Left renal pelvis (tissue), 4 donors: Measurements from ENCODE around the gene NOC2L. TPM values are rescaled to one million over a fixed set of nuclear protein-coding genes. Genes with fewer than 3 reads are reported as not detected.
"Not testable (repeated sequence)": the region's sequence is repeated elsewhere in the genome, so short reads cannot be mapped to it uniquely, and the experiment has no call there.

Experiments used
- DNase-seq, 4 donors: peaks; one replicate each; pipeline ENCODE4 v3.0.0-alpha.2; 2013; ENCODE audit warnings: low read depth in 4 of 4, low spot score in 3 of 4
- polyA plus RNA-seq, 4 donors: library from polyadenylated mRNA; unstranded; fragments of 120-200 nt; gene quantifications; one replicate each; pipeline ENCODE4 v1.2.1, GENCODE V29; 2013; ENCODE audit not compliant: insufficient read length in 4 of 4

The NOC2L gene
- polyA plus RNA-seq, 4 donors, result 37.7 to 67.3 (median 56.9) TPM

DNA sequence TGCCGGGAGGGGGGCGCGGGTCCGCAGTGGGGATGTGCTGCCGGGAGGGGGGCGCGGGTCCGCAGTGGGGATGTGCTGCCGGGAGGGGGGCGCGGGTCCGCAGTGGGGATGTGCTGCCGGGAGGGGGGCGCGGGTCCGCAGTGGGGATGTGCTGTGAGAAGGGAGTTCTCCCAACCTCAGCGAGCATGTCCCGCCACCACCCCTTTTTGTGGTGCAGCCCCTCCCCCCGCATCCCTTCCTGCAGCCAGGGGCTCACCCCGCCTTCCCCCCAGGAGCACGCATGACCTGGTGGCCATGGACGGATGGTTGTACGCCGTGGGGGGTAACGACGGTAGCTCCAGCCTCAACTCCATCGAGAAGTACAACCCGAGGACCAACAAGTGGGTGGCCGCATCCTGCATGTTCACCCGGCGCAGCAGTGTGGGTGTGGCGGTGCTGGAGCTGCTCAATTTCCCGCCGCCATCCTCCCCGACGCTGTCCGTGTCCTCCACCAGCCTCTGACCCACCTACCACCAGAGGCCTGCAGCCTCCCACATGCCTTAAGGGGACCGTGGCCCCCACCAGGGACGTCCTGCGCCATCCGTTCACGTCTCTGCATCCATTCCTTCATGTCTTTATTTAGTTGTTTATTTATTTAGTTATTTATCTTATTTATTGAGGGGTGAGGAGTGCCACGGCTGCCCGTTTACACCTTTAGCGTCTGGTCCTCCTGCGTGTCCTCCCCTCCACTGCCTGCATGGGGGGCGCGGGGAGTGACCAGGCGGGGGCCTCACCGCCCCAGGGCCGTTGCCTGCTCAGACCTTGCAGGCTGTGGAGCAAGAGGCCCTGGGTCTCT is 5.9 kb upstream of the NOC2L start:
- DNase-seq, result no peak

DNA sequence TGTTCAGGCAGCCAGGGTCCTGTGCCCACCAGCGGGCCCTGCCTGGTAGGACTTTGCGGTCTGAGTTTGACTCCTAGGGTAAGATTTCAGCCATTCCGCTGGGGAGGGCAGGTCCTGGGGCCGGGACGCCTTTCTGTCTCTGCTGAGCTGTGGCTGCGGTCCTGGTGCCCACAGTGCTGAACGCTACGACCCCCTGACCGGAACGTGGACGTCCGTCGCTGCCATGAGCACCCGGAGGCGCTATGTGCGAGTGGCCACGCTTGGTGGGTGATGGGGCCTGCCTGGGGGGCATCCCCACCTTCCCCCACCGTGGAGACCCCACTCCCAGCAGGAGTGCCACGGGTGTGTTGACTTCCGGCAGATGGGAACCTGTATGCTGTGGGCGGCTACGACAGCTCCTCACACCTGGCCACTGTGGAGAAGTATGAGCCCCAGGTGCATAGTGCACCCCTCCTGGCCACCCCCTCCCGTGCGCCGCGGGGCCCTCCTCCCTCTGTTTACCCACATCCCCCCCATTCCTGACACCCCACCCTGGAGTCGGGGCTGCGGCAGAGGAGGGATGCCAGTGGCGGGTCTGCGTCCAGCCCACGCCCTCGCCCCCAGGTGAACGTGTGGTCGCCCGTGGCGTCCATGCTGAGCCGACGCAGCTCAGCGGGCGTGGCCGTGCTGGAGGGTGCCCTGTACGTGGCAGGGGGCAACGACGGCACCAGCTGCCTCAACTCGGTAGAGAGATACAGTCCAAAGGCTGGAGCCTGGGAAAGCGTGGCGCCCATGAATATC is 4.9 kb upstream of the NOC2L start:
- DNase-seq, result no peak

DNA sequence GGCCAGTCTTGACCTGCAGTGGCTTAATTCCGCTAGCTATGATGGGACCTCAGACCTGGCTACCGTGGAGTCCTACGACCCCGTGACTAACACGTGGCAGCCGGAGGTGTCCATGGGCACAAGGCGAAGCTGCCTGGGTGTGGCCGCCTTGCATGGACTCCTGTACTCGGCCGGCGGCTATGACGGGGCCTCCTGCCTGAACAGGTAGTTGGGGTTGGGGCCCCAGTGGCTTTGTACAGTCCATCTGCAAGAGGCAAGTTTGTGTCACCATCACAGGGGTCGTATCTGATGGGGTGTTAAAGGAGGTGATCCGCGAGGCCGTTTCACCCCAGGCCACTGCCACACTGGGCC is 4.2 kb upstream of the NOC2L start:
- no peak for DNase-seq

DNA sequence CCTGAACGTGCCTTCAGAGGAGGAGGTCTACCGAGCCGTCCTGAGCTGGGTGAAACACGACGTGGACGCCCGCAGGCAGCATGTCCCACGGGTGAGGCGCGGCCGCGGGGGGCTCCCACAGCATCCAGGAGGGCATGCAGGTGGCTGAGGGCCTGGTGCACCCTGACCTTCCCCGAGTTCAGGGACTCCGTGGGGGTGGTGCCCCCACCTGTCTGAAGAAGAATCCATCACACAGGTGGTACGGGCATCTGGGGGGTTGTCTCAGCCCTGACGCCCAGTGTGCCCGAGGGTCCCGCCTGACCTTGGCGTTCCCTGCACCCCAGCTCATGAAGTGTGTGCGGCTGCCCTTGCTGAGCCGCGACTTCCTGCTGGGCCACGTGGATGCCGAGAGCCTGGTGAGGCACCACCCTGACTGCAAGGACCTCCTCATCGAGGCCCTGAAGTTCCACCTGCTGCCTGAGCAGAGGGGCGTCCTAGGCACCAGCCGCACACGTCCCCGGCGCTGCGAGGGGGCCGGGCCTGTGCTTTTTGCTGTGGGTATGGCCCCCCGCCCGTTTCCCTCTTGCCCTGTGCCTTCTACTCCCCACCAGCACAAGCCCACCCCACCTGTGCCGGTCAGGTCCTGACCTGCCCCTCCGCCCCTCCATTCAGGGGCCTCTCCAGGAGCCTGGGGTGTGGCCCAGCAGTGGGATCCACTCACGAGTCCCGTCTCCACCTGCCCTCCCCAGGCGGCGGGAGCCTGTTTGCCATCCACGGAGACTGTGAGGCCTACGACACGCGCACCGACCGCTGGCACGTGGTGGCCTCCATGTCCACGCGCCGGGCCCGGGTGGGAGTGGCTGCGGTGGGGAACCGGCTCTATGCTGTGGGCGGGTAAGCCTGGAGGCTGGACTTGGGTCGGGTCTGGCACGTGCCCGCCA is 3.6 kb upstream of the NOC2L start:
- no peak for DNase-seq

DNA sequence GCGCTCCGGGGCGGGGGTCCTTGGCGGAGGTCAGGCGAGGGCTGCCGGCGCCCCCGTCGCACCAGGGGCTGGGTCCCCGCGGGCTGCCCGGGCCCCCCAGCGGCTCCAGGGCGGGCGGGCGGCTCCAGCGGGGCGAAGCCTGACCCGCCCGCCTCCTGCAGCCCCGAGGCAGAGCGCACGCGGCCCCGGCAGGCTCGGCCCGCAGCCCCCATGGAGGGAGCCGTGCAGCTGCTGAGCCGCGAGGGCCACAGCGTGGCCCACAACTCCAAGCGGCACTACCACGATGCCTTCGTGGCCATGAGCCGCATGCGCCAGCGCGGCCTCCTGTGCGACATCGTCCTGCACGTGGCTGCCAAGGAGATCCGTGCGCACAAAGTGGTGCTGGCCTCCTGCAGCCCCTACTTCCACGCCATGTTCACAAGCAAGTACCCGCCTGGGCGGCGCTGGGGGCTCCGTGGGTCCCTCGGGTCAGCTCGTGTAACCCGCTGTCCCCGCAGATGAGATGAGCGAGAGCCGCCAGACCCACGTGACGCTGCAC is 2.1 kb upstream of the NOC2L start:
- no peak for DNase-seq

DNA sequence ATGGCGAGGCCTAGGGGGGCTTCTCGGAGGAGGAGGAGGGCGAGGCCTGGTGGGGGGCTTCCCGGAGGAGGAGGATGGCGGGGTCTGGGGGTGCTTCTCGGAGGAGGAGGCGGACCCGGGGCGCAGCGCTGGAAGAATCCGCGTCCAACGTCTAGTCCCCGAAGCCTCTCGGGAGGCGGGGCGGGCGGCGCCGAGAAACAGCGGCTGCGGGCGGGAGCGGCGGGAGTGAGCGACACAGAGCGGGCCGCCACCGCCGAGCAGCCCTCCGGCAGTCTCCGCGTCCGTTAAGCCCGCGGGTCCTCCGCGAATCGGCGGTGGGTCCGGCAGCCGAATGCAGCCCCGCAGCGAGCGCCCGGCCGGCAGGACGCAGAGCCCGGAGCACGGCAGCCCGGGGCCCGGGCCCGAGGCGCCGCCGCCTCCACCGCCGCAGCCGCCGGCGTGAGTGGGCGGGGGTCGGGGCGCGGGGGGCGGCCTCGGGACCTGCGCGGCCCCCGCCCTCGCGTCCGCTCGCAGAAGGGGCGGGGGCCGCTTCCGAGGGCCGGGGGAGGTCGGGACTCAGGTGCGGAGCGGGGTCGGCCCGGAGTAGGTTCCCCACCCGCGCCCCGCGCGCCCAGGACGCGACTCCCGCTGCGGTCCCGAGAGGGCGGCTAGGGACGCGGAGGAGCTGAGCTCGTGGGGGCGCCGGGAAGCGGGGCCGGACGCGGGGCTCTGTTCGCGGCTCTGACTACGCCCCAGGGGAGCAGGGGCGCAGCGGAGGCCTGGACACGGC is 1.5 kb upstream of the NOC2L start, which contains the start of gene KLHL17:
Gene KLHL17, plus strand, starts transcription at position 222 of the 769 bp plus-strand sequence. Its CDS starts 110 bp downstream, at position 332.
- no peak for DNase-seq

DNA sequence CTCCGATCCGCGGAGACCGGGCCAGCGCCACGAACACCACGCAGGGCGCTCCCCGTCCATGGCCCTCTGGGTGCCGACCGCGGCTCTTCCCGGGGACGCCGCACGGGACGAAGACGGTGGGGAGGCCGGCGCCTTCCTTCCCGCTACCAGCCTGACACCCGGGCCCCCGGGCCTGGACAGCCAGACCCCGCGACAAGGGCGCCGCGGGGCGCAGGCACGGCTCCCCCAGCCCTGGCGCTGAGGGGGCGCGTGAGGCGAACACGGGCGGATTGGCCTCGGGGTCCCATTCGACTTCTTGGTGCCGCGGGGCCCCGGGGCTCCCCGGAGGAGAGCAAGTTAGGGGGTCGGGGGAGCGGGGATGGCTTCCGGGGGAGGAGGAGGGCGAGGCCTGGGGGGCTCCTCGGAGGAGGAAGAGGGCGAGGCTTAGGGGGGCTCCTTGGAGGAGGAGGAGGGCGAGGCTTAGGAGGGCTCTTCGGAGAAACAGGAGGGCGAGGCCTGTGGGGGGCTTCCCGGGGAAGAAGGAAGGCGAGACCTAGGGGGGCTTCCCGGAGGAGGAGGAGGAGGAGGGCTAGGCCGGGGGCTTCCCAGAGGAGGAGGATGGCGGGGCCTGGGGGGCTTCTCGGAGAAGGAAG is 791 bp upstream of the NOC2L start:
- no peak for DNase-seq

DNA sequence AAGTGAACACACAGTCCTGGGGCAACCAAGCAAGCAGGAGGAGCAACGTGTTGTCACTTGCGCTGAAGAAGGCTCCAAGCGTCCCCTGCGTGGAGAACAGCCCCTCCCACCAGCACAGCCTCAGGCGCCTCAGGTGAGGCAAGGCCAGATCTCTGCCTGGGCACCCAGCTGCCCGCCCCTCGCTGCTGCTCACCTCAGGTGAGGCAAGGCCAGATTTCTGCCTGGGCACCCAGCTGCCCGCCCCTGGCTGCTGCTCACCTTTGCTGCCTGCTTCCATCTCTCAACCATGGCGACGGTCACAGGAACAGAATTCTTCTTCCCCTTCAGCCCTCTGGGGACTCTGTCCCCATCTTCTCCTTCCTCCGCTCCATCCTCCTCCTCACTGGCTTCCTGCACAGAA is 2.4 kb downstream of the NOC2L start:
- no peak for DNase-seq

DNA sequence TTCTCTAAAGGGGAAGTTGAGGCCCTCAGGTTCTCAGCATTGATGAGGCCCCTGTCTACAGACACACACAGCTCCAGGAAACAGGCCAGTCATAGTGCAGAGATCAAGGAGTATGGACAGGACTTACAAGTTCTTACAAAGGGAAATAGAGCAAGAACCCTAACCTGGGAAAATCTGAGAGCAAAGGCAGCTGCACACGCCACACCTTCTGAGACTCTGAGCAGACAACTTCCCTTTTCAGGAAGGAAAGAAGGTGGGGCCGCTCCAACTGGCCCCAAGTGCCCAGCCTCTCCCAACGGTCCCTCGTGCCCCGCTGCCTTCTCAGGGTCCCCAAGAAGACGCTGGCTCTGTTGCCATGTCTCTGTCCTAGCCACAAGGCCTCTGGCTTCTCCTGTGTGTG is 3.6 kb downstream of the NOC2L start:
- no peak for DNase-seq

DNA sequence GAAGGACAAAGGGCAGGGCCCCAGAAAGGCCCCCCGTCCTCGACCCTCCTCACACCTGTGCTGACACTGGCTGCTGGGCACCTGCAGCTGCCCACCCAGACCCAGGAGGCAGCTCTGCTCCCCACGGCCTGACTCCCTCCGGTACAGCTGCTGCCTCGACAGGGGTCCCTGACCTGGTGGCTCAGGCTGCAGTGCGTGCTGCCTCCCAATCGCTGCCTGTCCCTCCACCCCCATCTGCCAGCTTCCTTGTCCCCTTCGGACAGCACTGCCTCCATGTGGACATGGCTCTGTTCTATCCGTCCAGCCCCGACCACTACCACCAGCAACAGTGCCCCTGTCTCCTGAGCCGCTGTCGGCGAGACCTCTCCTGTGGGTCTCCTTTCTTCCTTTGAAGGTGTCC is 4.1 kb downstream of the NOC2L start:
- no peak for DNase-seq

DNA sequence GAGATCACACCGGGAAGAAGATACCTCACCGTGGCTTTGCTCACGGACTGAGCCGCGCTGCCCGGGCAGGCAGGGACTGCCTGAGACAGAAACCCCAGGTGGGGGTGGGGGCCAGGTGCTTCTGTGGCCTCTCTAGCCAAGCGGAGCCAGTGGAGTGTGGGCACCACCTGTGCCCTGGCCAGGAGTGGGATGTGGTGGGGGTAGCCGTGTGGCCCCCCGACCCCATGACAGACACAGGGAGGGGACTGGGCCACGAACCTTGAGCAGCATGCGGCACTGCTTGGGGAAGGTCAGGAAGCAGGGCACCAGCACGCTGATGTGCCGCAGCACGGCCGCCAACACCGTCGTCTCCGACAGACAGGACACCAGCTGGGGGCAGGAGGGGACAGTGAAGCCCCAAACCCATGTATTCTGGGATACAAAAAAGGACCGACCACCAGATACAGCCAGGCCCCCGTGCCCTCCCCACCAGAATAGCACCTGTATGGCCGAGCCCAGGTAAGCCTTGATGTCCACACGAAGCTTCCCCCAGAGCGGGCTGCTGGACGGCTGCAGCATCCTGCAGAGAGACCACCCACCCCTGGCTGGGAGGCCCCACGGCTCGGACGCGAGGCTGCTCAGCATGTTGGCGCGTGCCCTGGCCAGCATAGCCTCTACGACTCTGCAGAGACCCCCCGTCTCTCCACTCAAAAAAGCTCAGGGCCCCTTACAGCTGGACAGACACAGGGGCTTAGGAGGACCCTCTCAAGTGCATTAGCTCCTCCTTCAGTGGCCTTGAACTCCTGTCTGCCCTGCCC is 5.3 kb downstream of the NOC2L start:
- no peak for DNase-seq

DNA sequence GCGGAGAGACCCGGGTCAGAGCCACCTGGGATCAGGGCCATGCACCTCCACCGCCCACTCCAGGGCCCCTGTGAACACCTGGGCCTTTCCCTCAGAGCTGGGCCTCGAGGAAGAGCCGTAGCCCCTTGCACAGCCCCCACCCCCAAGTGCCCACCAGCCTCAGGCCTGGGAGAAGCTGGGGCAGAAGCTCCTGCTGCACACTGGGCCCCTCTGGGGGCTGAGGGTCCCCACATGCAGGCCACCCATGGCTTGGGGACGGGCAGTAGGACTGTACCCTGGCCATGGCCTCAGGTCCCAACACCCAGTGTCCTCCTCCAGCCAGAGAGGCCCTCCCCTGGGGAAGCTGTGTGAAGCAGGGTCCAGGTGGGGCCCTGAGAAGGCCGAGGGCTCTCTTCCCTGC is 6.5 kb downstream of the NOC2L start:
- no peak for DNase-seq

DNA sequence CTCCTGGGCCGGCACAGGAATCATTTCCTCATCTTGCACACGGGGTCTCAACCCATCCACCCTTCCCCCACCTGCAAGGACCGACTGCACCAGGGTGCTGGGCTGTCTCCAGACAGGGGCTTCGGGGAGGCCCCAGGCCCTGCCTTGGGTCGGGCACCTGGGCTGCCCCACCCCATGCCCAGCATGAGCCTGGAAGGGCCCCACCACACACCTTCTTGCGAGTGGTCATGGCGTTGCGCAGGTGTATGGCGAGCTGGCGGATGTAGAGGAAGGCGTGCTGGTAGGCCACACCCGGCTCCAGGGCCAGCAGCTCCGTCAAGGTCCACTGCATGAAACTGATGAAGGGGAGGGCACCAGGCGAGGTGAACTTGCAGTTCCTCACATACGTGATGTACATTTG is 6.9 kb downstream of the NOC2L start:
- DNase-seq, result no peak

DNA sequence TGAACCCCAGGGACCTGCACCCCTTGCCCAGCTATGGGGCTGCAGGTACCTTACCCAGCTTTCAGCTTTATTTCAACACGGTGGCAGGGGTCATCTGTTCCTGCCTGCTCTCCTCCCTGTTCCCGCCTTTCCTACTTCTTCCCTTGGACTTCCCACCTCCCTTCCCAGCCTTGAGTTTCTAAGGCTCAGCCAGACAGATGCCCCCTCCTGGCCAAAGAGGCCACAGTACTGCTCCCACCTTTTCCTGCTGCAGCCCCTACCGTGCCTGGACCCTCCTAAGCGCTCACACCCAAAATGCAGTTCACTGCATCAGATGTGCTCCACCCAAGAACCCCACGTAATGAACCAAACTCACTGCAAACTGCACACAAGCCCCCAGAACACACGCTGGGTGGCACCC is 7.7 kb downstream of the NOC2L start:
- DNase-seq, result no peak

DNA sequence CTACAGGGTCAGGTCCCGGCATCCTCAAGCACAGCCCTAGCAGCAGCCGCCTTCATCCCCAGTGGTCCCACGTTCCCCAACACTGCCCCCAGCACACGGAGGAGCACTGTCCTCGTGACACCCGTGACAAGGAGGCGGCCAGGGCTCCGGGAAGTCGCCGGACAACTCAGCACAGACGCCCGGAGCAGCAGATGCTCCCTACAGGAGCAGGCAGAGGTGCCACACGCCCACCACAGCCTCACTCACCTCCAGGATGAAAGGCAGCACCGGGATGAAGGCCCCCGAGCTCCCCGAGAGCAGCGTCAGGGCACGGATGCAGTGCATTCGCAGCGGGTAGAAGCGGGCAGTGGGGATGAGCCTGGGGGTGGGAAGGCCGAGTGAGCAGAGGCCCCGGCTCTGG is 8.2 kb downstream of the NOC2L start:
- DNase-seq, result no peak

DNA sequence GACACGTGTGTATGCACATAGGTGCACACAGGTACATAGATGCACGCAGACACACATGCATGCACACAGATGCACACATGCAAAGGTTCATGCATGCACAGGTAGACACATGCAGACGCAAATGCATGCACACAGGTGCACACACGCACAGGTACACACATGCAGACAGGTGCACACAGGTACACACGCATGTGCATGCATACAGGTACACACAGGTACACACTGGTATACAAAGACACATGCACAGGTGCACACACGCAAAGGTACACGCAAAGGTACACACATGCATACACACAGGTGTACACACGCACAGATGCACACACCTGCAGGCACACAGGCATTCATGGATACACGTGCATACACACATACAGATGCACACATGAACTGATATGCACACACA is 8.8 kb downstream of the NOC2L start:
- DNase-seq, result no peak

DNA sequence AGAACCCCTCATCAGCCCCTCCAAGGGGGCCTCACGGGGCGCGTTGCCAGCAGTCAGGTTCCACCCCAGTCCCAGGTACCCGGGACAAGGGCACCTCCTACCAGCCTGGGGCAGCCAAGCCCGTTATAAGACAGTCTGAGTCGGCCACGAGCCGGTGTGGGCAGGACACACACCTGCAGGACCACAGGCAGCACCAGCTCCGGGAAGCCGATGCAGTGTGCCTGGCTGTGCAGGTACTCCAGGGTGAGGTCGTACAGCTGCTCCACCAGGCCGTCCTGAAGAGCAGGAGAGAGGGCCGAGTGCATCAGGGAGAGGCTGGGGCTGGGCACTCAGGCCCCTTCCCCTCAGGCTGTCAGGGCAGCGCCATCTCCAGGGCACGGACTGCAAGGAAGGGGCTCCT is 11.1 kb downstream of the NOC2L start:
- DNase-seq, result no peak

DNA sequence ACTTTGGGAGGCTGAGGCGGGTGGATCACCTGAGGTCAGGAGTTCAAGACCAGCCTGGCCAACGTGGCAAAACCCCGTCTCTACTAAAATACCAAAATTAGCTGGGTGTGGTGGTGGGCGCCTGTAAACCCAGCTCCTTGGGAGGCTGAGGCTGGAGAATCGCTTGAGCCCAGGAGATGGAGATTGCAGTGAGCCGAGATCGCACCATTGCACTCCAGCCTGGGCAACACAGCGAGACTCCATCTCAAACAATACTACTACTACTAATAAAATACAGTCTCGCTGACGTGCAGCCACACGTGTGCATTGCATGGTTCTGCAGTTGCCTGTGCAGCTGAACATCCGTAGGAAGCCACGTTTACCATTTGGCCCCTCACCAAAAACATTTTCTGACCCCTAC is 12.2 kb downstream of the NOC2L start:
- DNase-seq, result not testable (repeated sequence)
